Measurements from ENCODE around the gene DEDD. TPM values are rescaled to one million over a fixed set of nuclear protein-coding genes. Genes with fewer than 3 reads are reported as not detected.

The DEDD gene
- total RNA-seq, 1 experiment from 2014 or later, result 33.8 TPM

GRCh38 chr1:161094481-161094880 is 38.0 kb downstream of the DEDD start:
- H3K4me3 ChIP-seq (ENCODE audit: low read depth, low read length), result no peak overlapping the region
- H3K4me1 ChIP-seq, result 0 out of 2 replicates have a peak, but pooled peaks cover under 1% of the 10 kb centered on the region
- BruUV-seq (replicated peaks), result no TSS peak
- H3K36me3 ChIP-seq (ENCODE audit: control insufficient read depth, insufficient read depth, low read length), result no peaks in the 10 kb centered on the region
- POLR2A ChIA-PET, result no interaction called here
- H3K27ac Mint-ChIP-seq (ENCODE audit: unreplicated experiment), result no peak overlapping the region
- H3K9me3 ChIP-seq, result no peaks in the 10 kb centered on the region
- H3K9me3 Mint-ChIP-seq (ENCODE audit: unreplicated experiment), result no peaks in the 10 kb centered on the region
- peaks cover 16% of the 10 kb centered on the region for H3K4me1 Mint-ChIP-seq (ENCODE audit: low read depth, unreplicated experiment)
- H3K36me3 Mint-ChIP-seq (ENCODE audit: insufficient read depth, unreplicated experiment), result peaks cover 10% of the 10 kb centered on the region
- no peak overlapping the region for H3K4me3 Mint-ChIP-seq (ENCODE audit: unreplicated experiment)
- H3K27me3 Mint-ChIP-seq (ENCODE audit: insufficient read depth, unreplicated experiment), result no peaks in the 10 kb centered on the region
- CTCF ChIA-PET, result no interaction called here
- no peak for DNase-seq
- no peaks in the 10 kb centered on the region for H3K27me3 ChIP-seq (replicated peaks; ENCODE audit: control insufficient read depth, insufficient read depth, low read length)
- intact Hi-C loops (cut with micrococcal nuclease; ENCODE audit: unreplicated experiment), result no loop called here
- no peak for TF ChIP-seq CTCF (IDR thresholded peaks at IDR 0.05; ENCODE audit: insufficient read depth in 1 of 2, low read depth in 1 of 2, low read length in 1 of 2, severe bottlenecking in 1 of 2, unreplicated experiment in 1 of 2)

- POLR2A ChIA-PET, result no interaction called here
- TF ChIP-seq CTCF (IDR thresholded peaks at IDR 0.05; ENCODE audit: insufficient read depth in 1 of 2, low read depth in 1 of 2, low read length in 1 of 2, severe bottlenecking in 1 of 2, unreplicated experiment in 1 of 2), result no peak
- H3K4me3 ChIP-seq (ENCODE audit: low read depth, low read length), result no peak overlapping the region
- Mint-ChIP-seq H3K4me1 (ENCODE audit: low read depth, unreplicated experiment) (peaks cover 6% of the 10 kb centered on the region), H3K36me3 (ENCODE audit: insufficient read depth, unreplicated experiment) (peaks cover 4% of the 10 kb centered on the region), H3K27me3 (ENCODE audit: insufficient read depth, unreplicated experiment) (no peaks in the 10 kb centered on the region), H3K9me3 (ENCODE audit: unreplicated experiment) (no peaks in the 10 kb centered on the region), H3K4me3 (ENCODE audit: unreplicated experiment) (no peak overlapping the region), H3K27ac (ENCODE audit: unreplicated experiment) (no peak overlapping the region)
- CTCF ChIA-PET, result no interaction called here
- H3K36me3 ChIP-seq (ENCODE audit: control insufficient read depth, insufficient read depth, low read length), result no peaks in the 10 kb centered on the region
- no peak for DNase-seq
- 0 out of 2 replicates have a peak, but pooled peaks cover 4% of the 10 kb centered on the region for H3K4me1 ChIP-seq
- intact Hi-C loops (cut with micrococcal nuclease; ENCODE audit: unreplicated experiment), result no loop called here
- no TSS peak for BruUV-seq (replicated peaks)
- no peaks in the 10 kb centered on the region for H3K27me3 ChIP-seq (replicated peaks; ENCODE audit: control insufficient read depth, insufficient read depth, low read length)
- H3K9me3 ChIP-seq, result no peaks in the 10 kb centered on the region
Measured at GRCh38 chr1:161092621-161093028, 39.8 kb downstream of the DEDD start.

GRCh38 chr1:161091796-161092507 is 40.5 kb downstream of the DEDD start:
- POLR2A ChIA-PET, result no interaction called here
- H3K36me3 Mint-ChIP-seq (ENCODE audit: insufficient read depth, unreplicated experiment), result no peaks in the 10 kb centered on the region
- TF ChIP-seq CTCF (IDR thresholded peaks at IDR 0.05; ENCODE audit: insufficient read depth in 1 of 2, low read depth in 1 of 2, low read length in 1 of 2, severe bottlenecking in 1 of 2, unreplicated experiment in 1 of 2), result no peak
- H3K4me1 ChIP-seq, result 0 out of 2 replicates have a peak, but pooled peaks cover 4% of the 10 kb centered on the region
- no peaks in the 10 kb centered on the region for H3K27me3 Mint-ChIP-seq (ENCODE audit: insufficient read depth, unreplicated experiment)
- intact Hi-C loops (cut with micrococcal nuclease; ENCODE audit: unreplicated experiment), result no loop called here
- H3K4me3 Mint-ChIP-seq (ENCODE audit: unreplicated experiment), result no peak overlapping the region
- no peaks in the 10 kb centered on the region for H3K9me3 ChIP-seq
- H3K4me1 Mint-ChIP-seq (ENCODE audit: low read depth, unreplicated experiment), result no peaks in the 10 kb centered on the region
- no peak overlapping the region for H3K4me3 ChIP-seq (ENCODE audit: low read depth, low read length)
- DNase-seq, result no peak
- no TSS peak for BruUV-seq (replicated peaks)
- no peak overlapping the region for H3K27ac Mint-ChIP-seq (ENCODE audit: unreplicated experiment)
- H3K27me3 ChIP-seq (replicated peaks; ENCODE audit: control insufficient read depth, insufficient read depth, low read length), result no peaks in the 10 kb centered on the region
- no peaks in the 10 kb centered on the region for H3K36me3 ChIP-seq (ENCODE audit: control insufficient read depth, insufficient read depth, low read length)
- H3K9me3 Mint-ChIP-seq (ENCODE audit: unreplicated experiment), result no peaks in the 10 kb centered on the region
- CTCF ChIA-PET, result no interaction called here

Data from Caco-2 (cell line).